GM13977 (cell line): Measurements from ENCODE around the gene PDGFRB.
A peak's percentile ranks its signal among the peaks of the same experiment; 100 is the strongest.

ENCODE experiments used
- DNase-seq: peaks from one replicate; pipeline ENCODE4 v3.0.0; 2012; ENCODE audit warnings: low spot score
- in situ Hi-C: fragments of 300-500 bp; cut with MboI; formaldehyde crosslinking; loops from one replicate; pipeline ENCODE4 v1.12.0; 2022; ENCODE audit warnings: low sequenced_read_pairs, low pct_unique_long_range_greater_than_20kb, mixed read lengths, inconsistent platforms; ENCODE audit not compliant: unreplicated experiment
- TF ChIP-seq, protein P1 (sequence below): IDR thresholded peaks from 2 replicates; pipeline ENCODE4 v1.5.1; 2012; ENCODE audit warnings: mild to moderate bottlenecking, control low read depth; ENCODE audit not compliant: insufficient read depth; ENCODE audit errors: extremely low read depth, missing control alignments

Gene PDGFRB

GRCh38 chr5:150081541-150082283, 73.9 kb downstream of the PDGFRB start:
- in situ Hi-C loops = no loop called here
- DNase-seq = peak; percentile 70
- TF ChIP-seq, protein P1, sequence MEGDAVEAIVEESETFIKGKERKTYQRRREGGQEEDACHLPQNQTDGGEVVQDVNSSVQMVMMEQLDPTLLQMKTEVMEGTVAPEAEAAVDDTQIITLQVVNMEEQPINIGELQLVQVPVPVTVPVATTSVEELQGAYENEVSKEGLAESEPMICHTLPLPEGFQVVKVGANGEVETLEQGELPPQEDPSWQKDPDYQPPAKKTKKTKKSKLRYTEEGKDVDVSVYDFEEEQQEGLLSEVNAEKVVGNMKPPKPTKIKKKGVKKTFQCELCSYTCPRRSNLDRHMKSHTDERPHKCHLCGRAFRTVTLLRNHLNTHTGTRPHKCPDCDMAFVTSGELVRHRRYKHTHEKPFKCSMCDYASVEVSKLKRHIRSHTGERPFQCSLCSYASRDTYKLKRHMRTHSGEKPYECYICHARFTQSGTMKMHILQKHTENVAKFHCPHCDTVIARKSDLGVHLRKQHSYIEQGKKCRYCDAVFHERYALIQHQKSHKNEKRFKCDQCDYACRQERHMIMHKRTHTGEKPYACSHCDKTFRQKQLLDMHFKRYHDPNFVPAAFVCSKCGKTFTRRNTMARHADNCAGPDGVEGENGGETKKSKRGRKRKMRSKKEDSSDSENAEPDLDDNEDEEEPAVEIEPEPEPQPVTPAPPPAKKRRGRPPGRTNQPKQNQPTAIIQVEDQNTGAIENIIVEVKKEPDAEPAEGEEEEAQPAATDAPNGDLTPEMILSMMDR = no peak

- TF ChIP-seq, protein P1 = no peak
- in situ Hi-C loops = no loop called here
- peak; percentile 16 for DNase-seq
Measured at GRCh38 chr5:150080696-150081435, 74.8 kb downstream of the PDGFRB start.

GRCh38 chr5:150079909-150080461, 75.7 kb downstream of the PDGFRB start:
- TF ChIP-seq, protein P1 = no peak
- in situ Hi-C loops = no loop called here
- no peak for DNase-seq

GRCh38 chr5:150078802-150079689, 76.6 kb downstream of the PDGFRB start:
- in situ Hi-C loops = no loop called here
- TF ChIP-seq, protein P1 = no peak

DNA sequence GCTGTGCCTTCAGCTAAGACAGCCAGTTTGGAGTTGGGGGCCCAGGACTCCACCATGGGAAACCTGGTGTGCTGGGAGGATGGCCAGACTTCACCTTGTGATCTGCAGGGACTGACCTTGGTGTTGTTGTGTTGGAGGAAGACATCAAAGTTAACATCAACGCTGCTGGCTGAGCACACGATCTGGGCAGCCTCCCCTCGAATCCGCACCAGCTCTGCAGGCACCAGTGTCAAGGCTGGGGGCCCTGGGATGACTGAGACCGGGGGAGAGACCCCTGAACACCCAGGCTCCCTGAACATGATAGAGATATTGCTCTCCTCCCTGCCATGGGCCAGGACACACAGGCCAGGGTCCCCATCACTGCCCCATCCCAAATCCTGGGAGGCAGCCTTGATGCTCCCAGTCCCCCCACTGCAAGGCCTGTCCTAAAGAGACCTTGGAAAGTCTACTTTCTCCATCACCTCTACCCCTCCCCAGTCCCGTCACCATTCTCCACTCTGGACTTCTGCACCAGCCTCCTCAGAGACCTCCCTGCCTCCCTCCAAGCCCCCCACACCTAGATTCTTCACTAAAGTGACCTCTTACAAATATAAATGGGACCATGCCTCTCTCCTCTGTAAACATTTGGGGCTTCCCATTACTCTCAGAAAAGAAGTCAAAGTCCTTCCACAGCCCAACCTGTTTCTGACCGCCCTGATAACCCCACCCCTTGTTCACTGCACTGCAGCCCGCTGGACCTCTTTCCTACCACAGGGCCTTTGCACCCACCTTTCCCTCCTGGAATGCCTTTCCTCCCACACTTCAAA, 77.4 kb downstream of the PDGFRB start:
- in situ Hi-C loops = no loop called here
- no peak for DNase-seq
- TF ChIP-seq, protein P1 = no peak

More at GRCh38 chr5:150078802-150079689, 76.6 kb downstream of the PDGFRB start:
- no peak for DNase-seq
